A549 treated with AZD9567 at 1 μM for 4 hours (cell line): ENCODE data around the gene BABAM2. TPM values are rescaled to one million over a fixed set of nuclear protein-coding genes. Genes with fewer than 3 reads are reported as not detected.

Source experiments
- total RNA-seq: library from RNA; stranded (reverse); fragments of 200-300 nt; extraction: Qiagen RNA extraction; gene quantifications from 5 replicates; pipeline ENCODE4 v1.2.3, GENCODE V29; 2022; ENCODE audit not compliant: insufficient read depth

BABAM2 gene
- 43.1 to 67.3 TPM (median 46.4 TPM) in 5 replicates for total RNA-seq

DNA sequence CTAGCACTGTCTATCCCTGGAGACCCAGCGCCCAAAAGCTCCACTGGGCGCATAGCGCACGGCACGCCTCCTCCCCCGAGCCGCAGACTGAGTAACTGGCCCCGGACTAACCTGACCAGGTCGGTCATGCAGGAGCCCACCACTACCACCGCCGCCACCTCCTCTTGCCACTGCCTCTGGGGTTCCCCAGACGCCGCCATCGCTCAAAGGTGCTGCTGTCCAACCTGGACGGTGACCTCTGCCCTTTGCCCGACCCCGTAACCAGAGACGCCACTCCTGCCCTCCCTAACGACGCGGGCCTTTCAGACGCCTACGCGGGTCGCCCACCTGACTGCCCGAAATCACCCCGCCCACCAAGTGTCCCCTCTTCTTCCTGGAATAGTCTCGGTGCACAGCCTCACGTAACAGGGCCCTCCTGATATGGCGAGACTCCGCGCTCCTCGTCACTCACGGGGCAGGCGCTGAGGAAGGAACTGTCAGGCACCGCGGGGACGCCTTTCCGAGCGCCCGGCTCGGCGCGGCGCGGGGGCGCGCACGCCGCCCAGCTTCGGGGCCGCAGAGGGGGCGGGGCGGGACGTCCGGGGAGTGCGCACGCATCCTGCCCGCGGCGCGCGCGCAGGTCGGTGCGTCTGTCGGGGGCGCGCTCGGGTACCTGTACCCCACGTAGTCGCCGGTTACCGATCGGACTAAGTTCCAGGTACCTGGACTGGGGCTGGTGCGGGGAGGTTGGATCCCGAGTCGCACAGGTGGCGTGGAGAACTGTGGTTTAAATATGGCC is at the start of gene BABAM2, which contains the start of gene RBKS:
TSS of gene BABAM2 (plus strand) at position 584 of the 778 bp plus-strand sequence. CDS start 3,828 bp downstream, outside the sequence.
TSS of gene RBKS (minus strand) at position 242 of the 778 bp plus-strand sequence. CDS start at position 200, 42 bp downstream.

Other genes starting within 250 kb of the BABAM2 start
- gene SUPT7L, start 227.1 kb upstream of the BABAM2 start, total RNA-seq: 27.5 to 31.9 TPM (median 31.6 TPM) in 5 replicates
- gene SLC4A1AP, start 226.8 kb upstream of the BABAM2 start, total RNA-seq: 19.9 to 29.3 TPM (median 26.1 TPM) in 5 replicates
- gene MRPL33, start 119.0 kb upstream of the BABAM2 start, total RNA-seq: 321 to 381 TPM (median 323 TPM) in 5 replicates
- gene RBKS, start 342 bp upstream of the BABAM2 start, total RNA-seq: 6.5 to 9.0 TPM (median 8.0 TPM) in 5 replicates